ENCODE data around the gene TBC1D9.

DNA sequence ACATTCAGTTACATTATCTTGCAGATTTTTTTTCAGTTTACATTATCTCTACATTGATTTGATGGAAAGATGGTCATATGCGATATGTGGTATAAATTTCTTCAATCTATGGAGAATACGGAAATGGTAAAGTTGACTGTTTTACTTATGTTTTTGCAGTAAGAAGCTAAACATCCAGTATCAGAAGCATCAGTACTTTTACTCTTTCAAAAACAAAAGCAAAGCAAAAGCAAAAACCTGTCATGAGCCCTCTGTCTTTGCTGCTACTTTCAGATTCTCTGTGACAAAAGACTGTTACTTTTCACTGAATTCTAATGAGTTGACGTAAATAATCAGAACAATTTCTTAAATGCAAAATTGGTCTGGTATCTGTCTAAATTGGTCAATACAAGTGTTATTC is 135.0 kb downstream of the TBC1D9 start:
- TF ChIP-seq, protein P1, sequence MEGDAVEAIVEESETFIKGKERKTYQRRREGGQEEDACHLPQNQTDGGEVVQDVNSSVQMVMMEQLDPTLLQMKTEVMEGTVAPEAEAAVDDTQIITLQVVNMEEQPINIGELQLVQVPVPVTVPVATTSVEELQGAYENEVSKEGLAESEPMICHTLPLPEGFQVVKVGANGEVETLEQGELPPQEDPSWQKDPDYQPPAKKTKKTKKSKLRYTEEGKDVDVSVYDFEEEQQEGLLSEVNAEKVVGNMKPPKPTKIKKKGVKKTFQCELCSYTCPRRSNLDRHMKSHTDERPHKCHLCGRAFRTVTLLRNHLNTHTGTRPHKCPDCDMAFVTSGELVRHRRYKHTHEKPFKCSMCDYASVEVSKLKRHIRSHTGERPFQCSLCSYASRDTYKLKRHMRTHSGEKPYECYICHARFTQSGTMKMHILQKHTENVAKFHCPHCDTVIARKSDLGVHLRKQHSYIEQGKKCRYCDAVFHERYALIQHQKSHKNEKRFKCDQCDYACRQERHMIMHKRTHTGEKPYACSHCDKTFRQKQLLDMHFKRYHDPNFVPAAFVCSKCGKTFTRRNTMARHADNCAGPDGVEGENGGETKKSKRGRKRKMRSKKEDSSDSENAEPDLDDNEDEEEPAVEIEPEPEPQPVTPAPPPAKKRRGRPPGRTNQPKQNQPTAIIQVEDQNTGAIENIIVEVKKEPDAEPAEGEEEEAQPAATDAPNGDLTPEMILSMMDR (optimal IDR thresholded peaks at IDR 0.05 in 1 of 3, IDR thresholded peaks at IDR 0.05 in 1 of 3, conservative IDR thresholded peaks at IDR 0.05 in 1 of 3; ENCODE audit: extremely low read depth in 1 of 3, insufficient read depth in 2 of 3, low read length in 3 of 3): no peak
- no peak for TF ChIP-seq EZH2 (IDR thresholded peaks at IDR 0.05; ENCODE audit: low read length)
